Activated CD8-positive, alpha-beta memory T cell treated with anti-CD3 and anti-CD28 coated beads, Interleukin-2, amount 50 U/mL, for 4 hours (primary cell): ENCODE measurements around the gene RABGGTA.
"Not testable (repeated sequence)": the region's sequence is repeated elsewhere in the genome, so short reads cannot be mapped to it uniquely, and the experiment has no call there.

ENCODE experiments used
- DNase-seq: peaks from one replicate; pipeline ENCODE4 v3.0.0-alpha.2; 2020

Gene RABGGTA

DNA sequence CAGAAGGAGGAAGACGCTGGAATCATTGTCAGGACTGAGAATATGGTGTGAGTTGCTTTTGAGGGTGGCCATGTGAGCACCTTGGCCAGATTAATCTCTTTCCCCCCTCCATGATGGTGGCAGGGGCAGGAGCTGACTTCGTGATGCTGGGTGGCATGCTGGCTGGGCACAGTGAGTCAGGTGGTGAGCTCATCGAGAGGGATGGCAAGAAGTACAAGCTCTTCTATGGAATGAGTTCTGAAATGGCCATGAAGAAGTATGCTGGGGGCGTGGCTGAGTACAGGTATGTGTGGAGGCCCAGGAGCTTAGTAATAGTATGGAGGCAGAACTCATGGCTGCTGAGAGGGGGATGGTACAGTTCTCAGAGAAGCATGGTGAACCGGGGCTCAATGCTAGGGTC, 33.3 kb downstream of the RABGGTA start:
- peak; percentile 40 for DNase-seq

DNA sequence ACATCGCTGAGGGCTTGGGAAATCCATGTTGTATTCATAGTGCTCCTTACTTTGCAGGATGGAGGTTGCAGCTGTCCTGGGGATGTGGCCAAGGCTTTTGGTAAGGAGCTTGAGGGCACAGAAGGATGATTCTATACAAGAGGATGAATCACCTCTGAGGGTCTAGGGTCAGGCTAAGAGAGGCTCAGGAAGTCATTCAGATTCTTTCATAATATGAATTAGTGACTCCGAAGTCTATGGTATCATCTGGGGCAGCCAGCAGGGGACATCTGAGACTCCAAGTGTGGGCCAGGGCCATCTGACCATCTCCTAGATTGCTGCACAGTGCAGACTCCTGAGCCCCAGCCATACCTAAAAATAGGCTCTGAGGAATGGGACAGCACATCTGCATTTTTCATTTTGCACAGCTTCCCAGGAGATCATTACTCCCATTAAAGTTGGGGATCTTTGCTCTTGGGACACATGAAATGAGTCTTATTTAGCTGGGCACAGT, 33.9 kb downstream of the RABGGTA start:
- no peak for DNase-seq

DNA sequence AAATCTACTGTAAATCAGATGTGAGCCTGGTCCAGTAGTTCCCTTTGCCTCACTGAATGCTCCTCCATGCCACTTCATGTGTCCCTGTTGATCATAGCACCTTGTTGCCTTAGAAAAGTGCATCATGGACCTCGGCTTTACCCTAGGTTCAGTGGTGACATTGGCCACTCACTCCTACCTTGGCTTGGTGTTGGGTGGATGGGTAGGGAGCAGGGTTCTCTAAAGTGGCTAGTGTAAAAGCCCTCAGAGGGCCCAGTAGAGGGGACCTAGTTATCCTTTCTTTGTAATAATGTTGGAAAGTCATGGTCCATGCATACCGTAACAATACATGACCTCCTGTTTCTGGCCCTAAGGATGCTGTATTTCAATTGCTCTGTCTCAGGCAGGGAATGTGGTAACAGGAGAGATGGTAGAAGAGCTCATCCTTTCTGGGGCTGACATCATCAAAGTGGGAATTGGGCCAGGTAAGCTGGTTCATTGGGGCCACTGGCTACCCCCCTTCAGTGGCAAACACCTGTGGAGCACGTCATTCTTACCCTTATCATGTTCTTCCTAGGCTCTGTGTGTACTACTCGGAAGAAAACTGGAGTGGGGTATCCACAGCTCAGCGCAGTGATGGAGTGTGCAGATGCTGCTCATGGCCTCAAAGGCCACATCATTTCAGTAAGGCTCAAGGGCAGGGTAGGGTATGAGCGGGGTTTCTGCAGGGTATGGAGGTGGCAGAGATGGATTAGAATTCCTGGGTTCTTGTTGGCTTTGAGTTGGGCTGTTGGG, 34.5 kb downstream of the RABGGTA start:
- DNase-seq, result no peak

DNA sequence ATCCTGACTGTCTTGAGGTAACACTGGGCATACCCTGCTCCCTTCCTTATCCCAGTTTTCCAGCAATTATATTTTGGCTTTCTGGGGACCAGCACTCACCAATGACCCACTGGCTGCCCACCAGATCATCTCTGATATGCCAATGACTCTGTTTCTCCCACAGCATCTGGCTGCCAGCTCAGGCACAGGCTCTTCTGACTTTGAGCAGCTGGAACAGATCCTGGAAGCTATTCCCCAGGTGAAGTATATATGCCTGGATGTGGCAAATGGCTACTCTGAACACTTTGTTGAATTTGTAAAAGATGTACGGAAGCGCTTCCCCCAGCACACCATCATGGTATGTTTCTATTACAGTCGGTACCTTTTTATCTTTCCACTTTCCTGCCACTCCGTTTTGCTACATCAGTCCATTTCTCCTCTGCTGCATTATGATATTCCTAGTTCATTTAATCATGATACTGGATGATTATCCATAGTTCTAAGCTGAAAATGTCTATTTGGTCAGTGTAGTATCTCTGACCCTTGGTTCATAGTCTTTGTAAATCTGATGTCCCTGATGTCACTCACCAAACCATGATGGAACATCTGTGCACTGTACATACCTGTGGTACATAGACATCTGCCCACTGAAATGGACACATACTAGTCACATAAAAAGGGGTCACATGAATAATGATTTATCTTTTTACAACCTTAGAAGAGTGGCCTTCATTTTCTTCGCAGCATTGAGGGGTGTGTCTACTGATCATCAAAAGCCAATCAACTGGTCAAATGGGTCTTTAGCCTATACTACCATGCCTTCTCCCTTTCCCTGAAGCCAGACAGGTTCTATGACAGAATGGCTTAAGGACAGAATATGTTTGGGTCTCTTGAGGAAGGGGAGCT, 35.4 kb downstream of the RABGGTA start:
- DNase-seq, result no peak

DNA sequence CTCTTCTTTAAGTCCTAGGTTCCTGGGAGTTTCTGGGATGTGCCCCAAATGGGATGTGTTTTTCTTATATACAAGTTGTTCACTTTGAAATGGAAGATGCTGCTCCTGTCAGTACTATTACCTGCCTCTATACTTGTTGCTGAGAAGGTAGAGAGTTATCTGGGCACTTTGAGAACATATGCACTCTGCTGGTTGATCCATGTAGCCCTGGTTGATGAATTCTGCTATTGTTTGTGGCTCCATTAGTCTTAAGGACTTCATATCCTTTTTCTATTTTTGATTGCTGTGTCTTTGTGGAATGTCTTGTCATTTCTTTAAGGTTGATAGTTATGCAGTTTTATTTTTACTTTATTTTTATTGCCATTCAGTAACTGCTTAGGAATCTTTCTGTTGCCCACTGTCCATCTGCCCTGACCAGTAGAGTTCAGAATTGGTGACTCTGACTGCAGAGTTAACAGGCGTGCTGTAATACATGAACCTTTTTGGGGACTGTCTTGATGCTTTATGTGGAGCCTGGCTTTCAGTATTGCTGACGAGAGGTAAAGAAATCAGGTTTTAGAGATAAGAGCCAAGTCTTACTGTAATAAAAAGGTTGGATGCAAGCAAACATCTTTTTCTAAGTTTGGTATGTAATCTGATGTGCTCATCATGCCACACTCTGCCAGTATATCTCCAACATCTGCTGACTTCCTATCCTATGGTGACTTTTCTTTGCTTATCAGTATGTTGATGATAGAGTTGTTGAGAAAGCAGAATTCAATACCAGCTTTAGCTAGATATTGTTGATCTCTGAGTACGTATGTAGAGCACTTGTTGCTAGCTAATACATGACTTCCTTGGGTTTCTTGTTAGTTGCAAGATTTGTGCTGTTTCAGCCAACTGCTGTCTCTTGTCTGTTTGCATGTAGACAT, 37.0 kb downstream of the RABGGTA start:
- no peak for DNase-seq

DNA sequence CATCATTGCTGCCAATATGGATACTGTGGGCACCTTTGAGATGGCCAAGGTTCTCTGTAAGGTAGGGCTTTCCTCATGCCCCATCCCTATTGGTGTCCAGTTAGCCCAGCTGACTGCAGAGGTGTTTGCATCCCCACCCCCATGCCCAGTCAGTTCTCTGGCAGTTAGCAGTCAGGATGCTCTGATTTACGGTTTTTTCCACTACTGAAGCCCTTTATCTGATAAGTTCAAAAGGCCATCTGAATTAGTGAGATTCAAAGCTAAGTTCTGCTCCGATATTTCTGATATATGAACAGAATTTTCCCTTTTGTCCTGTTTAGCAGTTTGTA, 37.9 kb downstream of the RABGGTA start:
- no peak for DNase-seq

DNA sequence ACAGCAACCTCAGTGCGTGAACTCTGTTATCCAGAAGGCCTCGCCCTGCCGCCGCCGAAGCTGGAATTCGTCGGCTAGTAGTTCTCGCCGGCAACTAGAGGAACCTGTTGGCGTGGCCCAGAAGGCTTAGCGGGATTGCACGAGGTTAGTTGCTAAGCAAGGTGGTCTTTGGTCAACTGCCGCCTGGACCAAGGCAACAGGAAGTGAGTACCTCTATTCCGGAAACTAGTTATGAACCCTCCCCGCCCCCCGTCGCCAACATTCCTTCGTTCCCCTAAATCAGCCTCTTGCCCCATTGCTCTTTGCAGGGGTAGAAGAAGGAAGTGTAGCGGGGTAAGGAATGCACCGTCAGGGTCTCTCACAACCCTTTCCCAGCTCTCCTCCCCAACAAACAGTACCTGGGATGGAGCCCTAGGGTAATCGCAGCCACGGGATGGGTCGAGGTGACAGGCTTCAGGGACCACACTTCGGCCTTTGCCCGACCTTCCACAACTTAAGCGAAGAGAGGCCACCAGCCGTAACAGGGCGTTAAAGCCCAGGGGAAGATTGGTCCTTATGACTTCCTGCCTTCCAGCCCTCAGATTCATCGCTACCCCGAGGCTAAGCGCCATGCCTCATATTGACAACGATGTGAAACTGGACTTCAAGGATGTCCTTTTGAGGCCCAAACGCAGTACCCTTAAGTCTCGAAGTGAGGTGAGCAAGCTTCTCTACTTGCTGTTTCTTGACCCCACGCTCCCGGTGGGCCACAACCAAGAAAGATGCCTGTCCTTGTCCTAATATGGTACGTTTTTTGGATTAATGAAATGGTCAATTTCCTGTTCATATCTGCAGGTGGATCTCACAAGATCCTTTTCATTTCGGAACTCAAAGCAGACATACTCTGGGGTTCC, 38.5 kb downstream of the RABGGTA start, which contains the start of gene GMPR2:
GMPR2 (plus strand) TSS at position 285 of the 893 bp plus-strand sequence; CDS start at position 610, 325 bp downstream.
- DNase-seq, result no peak

DNA sequence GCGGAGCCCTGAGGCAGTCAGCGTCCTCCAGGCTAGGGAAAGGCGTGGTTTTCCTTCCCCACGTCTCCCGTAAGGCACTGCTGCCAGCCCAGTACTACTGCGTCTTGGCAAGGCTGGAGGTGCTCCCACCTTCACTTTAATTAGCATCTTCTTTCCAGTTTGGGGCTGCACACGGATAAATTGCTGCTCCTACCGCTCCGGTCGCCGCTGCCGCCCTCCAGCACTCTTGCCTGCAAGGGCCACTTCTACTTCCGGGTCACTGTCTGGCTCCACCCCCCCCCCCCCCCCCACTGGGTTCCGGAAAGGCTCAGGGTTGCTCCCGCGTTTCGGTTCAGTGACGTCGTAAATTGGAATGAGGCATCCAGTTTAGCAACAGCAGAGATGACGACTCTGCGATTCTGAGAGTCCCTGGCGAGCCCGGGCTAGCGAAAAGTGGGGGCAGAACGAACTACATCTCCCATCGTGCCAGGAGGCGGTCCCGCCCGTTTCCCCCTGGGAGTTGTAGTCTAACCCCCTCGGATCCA, 39.2 kb downstream of the RABGGTA start, which contains the start of gene NEDD8:
NEDD8 (minus strand) TSS at position 247 of the 524 bp plus-strand sequence; CDS start at position 147, 100 bp downstream.
- peak; percentile 84 for DNase-seq

DNA sequence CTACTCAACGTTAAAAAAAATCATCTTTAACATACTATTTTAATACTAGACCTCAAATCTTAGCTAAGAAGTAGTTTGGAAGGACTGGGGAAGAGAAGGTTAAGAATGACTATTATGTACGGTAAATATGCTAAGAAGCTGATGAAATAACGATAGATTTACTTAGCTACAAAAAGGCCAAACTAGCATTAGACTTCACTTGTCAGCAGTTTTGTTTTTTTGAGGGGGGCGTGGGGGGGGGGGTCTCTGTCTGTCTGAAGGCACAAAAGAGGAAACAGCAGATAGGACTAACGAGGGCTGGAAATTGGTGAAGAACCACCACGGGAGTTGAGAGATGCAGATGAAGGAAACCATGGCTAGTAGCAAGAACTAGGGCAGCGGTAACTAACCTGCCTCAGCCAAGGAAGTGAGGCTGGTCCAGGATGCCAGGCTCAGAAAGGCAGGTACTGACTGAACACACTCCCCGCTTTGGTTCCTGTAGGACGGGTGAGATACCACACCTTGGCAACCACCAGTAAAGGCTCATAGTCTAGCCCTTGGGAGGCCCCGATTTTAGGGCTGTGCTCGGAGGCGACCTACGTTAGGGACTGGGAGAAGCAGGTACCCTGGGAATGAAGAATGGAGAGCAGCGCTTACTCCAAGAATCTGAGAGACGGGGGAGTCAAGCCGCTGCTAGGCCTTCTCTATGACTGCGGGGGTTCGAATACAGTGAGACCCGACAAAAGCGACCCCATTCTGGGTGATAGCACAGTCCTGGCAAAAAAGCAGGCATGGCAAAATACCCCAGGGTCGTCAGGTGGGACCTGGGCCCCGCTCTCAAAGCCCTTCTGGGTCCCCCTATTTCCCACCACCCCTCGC, 39.9 kb downstream of the RABGGTA start:
- no peak for DNase-seq

DNA sequence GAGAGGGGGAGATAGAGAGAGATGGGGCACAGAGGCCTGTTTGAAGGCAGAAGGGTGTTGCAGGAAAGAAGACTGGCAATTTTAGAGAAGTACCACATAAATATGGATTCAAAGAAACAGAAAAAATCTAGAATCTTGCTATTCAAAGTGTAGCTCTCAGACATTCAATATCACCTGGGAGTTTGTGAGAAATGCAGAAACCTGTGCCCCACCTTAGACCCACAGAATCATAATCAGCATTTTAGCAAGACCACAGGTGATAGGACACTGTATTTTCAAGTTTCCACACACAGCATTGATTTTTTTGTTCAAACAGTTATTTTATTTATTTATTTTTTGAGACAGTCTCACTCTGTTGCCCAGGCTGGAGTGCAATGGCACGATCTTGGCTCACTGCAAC, 42.5 kb downstream of the RABGGTA start:
- no peak for DNase-seq

DNA sequence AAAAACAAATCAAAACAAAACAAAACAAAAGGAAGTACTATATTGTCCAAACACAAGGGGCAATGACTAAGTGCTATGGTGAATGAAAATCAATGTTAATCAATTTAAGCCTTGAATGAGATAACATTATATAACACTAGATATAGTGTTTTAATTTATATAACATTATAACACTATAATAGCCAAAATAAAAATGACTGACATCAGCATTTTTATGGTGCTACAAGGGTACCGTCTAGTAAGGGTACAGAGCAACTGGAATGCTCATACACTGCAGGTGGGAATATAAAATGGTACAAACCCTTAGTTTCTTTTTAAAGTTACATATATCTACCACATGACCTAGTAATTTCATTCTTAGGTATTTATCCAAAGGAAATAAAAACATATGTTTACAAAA, 44.9 kb downstream of the RABGGTA start:
- DNase-seq, result no peak

DNA sequence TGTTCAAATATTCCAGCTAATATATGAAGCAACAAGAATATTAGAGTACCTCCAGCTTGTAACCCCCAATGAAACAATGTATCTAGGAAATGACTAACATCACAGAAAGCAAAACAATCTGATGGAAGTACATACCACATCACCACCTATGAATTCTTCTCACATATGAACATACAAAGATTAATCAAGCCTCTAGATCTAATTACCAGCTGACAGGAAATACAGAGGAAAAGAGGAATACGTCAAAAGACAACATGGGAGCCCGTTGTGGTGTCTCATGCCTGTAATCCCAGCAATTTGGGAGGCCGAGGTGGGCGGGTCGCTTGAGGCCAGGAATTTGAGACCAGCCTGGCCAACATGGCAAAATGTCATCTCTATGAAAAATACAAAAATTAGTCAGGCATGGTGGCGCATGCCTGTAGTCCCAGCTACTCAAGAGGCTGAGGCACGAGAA, 46.8 kb downstream of the RABGGTA start:
- DNase-seq, result no peak

DNA sequence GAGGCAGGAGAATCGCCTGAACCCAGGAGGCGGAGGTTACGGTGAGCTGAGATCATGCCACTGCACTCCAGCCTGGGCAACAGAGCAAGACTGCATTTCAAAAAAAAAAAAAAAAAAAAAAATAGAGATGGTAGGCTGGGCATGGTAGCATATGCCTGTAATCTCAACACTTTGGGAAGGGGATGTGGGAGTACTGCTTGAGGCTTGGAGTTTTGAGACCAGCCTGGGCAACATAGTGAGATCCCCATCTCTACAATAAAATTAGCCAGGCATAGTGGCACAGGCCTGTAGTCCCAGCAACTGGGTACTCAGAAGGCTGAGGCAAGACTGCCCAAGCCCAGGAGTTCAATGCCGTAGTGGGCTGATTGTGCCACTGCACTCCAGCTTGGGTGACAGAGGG, 48.4 kb downstream of the RABGGTA start:
- DNase-seq, result not testable (repeated sequence)

DNA sequence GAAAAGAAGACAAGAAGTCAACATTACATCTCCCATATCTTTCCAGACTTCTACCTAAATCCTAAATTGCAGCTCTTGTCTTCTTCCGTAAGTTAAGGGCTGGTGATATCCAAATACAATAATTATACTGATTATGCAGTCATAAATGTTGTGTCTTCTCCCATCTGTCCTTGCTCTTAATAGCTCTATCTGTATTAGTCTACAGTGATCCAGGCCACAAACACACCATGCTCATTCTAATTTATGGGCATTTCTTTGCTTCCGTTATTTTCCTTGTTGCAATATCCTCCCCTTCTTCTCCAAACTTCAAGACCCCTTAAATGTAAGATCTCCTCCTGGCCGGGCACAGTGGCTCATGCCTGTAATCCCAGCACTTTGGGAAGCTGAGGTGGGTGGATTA, 51.9 kb downstream of the RABGGTA start:
- no peak for DNase-seq

DNA sequence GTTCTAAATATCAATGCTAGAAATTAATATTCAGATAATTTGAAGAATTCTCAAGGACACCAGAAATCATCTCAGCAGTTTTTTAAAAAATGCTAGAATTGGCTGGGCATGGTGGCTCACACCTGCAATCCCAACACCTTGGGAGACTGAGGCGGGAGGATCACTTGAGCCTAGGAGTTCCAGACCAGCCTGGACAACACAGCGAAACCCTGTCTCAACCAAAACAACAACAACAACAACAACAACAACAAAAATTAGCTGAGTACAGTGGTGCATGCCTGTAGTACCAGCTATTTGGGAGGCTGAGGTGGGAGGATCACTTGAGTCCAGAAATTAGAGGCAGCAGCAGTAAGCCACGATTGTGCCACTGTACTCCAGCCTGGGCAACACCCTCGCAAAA, 52.3 kb downstream of the RABGGTA start:
- DNase-seq, result no peak

DNA sequence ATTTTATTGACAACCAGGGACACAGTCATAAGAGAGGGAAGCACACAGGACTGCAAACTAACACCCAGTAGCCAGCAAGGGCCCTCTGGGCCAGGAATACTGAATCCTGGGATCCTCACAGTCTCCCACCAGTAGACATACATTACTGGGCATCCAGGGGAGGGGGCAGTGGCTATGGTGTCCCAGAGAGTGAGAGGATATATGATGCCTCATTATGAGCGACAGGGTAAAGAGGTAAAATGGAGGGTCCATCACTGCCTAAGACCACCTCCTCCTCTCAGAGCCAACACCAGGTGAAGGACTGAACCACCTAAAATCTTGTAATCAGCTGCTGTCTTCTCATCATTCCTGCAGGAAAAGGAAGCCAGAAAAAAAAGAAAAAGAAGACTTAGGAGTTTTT, 54.5 kb downstream of the RABGGTA start:
- not testable (repeated sequence) for DNase-seq

DNA sequence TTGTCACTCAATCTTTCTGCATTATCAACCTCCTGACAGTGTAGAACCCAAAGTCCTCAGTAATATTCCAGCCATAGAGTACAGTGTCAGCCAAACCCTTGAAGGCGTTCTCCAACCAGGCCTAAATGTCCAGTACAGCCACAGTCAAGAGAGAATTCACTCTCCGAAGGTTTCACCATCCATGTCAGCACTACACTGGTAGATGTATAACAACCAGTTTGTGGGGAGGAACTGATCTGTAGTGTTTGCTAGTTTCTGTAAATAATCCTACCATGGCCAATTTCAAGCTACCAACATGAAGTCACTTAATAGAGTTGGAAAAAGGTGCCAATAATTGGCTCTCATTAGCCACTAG, 55.1 kb downstream of the RABGGTA start:
- no peak for DNase-seq
